ENCODE data around the gene NUBPL. TPM values are rescaled to one million over a fixed set of nuclear protein-coding genes. Genes with fewer than 3 reads are reported as not detected.
"Not testable (repeated sequence)": the region's sequence is repeated elsewhere in the genome, so short reads cannot be mapped to it uniquely, and the experiment has no call there.

Gene NUBPL
- total and polyA plus RNA-seq, 5 donors, result 9.6 to 23.9 (median 20.9) TPM

DNA sequence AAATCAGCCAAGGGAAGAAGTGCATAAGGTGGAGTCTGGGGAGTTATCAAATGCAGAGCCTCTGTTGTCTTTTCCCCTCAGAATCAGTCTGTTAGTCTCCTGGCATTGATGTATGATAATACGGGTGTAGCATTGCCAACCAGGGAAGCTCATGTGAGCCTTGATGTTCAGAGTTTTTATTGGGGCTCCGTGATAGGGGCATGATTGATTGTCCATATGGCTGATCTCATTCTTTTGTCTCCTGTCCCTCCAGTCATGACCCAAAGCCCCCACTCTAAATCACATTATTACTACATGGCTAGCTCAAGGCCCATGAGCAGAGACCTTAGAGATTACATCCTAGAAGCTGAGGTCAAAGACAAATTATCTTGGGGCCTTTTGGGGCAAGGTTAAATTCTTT is 140.9 kb downstream of the NUBPL start:
- Histone ChIP-seq H3K4me3 (ENCODE audit: low read length) (no peak overlapping the region), H3K27ac (ENCODE audit: low read length) (no peak overlapping the region), H3K27me3 (ENCODE audit: control insufficient read depth, insufficient read depth) (no peaks in the 10 kb centered on the region), H3K4me1 (ENCODE audit: control insufficient read depth, insufficient read depth, low read length) (no peaks in the 10 kb centered on the region), H3K9me3 (ENCODE audit: control insufficient read depth, low read length) (no peaks in the 10 kb centered on the region)
- ATAC-seq, result no peak
- intact Hi-C loops (cut with DNase I), result no loop called here
- no peak for DNase-seq
- 75% methylated on average over 2 of the region's 2 CpGs for WGBS

DNA sequence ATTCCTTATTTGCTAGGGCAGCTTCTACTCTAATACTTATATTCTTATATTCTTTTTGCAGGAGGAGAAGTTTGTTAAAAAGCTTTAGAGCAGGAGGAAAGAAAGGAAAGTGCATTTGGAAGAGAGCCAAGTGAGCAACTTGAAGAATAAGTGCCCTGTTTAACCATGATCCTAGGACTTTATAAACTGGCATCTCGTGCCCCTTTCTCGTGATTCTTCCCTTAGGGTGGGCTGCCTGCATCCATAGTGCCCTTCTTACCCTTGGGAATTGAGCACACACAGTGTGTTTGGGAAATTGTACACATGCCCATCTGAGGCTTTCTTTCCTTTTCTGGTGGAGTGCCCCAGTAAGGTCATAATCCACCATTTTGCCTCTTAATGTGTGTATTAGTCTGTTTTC is 141.9 kb downstream of the NUBPL start:
- ATAC-seq, result no peak
- intact Hi-C loops (cut with DNase I), result no loop called here
- Histone ChIP-seq H3K4me1 (ENCODE audit: control insufficient read depth, insufficient read depth, low read length) (peaks cover 1% of the 10 kb centered on the region), H3K4me3 (ENCODE audit: low read length) (no peak overlapping the region), H3K9me3 (ENCODE audit: control insufficient read depth, low read length) (no peaks in the 10 kb centered on the region), H3K27ac (ENCODE audit: low read length) (no peak overlapping the region), H3K27me3 (ENCODE audit: control insufficient read depth, insufficient read depth) (no peaks in the 10 kb centered on the region)
- 82% methylated on average over 2 of the region's 2 CpGs for WGBS
- DNase-seq, result no peak

- H3K9me3 ChIP-seq (ENCODE audit: control insufficient read depth, low read length), result no peaks in the 10 kb centered on the region
- no peak for ATAC-seq
- no peak for DNase-seq
- intact Hi-C loops (cut with DNase I), result no loop called here
- WGBS, result 96% methylated on average over 14 of the region's 14 CpGs
- no peak overlapping the region for H3K27ac ChIP-seq (ENCODE audit: low read length)
- no peak overlapping the region for H3K4me3 ChIP-seq (ENCODE audit: low read length)
- H3K27me3 ChIP-seq (ENCODE audit: control insufficient read depth, insufficient read depth), result no peaks in the 10 kb centered on the region
- H3K4me1 ChIP-seq (ENCODE audit: control insufficient read depth, insufficient read depth, low read length), result peaks cover 1% of the 10 kb centered on the region
Observed at GRCh38 chr14:31705731-31706130, 144.5 kb downstream of the NUBPL start.

DNA sequence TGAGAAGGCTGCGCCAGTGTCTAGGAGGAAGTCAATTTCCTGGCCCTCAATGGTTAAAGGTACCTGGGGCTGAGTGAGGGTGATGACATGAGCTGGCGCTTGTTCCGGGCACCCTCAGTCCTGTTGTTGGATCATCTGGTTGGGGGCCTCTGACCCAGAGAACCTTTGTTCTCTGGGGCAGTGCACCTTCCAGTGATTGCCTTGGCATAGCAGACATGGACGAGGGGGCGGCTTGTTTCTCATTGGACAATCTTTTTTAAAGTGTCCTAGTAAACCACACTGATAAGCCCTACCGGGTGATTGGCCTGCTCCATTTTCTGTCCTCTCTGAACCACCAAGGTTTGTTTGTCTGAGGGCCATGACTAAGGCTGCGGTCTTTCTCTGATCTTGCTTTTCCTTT is 147.5 kb downstream of the NUBPL start:
- intact Hi-C loops (cut with DNase I); H3K4me3 ChIP-seq (ENCODE audit: low read length); H3K27ac ChIP-seq (ENCODE audit: low read length); DNase-seq; H3K9me3 ChIP-seq (ENCODE audit: control insufficient read depth, low read length); H3K4me1 ChIP-seq (ENCODE audit: control insufficient read depth, insufficient read depth, low read length); H3K27me3 ChIP-seq (ENCODE audit: control insufficient read depth, insufficient read depth); ATAC-seq: not testable (repeated sequence)
- 94% methylated on average over 7 of the region's 7 CpGs for WGBS

GRCh38 chr14:31712244-31713127 is 151.3 kb downstream of the NUBPL start:
- 88% methylated on average over 18 of the region's 18 CpGs for WGBS
- no peak for ATAC-seq
- intact Hi-C loops (cut with DNase I), result no loop called here
- Histone ChIP-seq H3K9me3 (ENCODE audit: control insufficient read depth, low read length) (no peaks in the 10 kb centered on the region), H3K27me3 (ENCODE audit: control insufficient read depth, insufficient read depth) (no peaks in the 10 kb centered on the region), H3K4me3 (ENCODE audit: low read length) (no peak overlapping the region), H3K27ac (ENCODE audit: low read length) (no peak overlapping the region), H3K4me1 (ENCODE audit: control insufficient read depth, insufficient read depth, low read length) (peaks cover under 1% of the 10 kb centered on the region)
- DNase-seq, result no peak

DNA sequence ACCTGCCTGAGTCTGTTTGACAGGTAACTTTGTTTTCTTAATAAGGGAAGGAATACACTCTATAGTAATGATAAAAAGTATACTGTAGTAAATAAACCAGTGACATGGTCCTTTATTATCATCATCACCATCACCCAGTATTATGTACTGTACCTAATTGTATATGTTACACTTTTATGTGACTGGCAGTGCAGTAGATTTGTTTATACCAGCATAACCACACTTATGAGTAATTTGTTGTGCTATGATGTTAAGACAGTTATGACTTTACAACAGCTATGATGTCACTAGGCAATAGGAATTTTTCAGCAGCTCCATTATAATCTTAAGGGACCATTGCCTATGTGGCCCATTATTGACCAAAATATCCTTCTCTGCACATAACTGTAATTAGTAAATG is 155.0 kb downstream of the NUBPL start:
- Histone ChIP-seq H3K27me3 (ENCODE audit: control insufficient read depth, insufficient read depth) (no peaks in the 10 kb centered on the region), H3K4me3 (ENCODE audit: low read length) (no peak overlapping the region), H3K4me1 (ENCODE audit: control insufficient read depth, insufficient read depth, low read length) (no peaks in the 10 kb centered on the region), H3K27ac (ENCODE audit: low read length) (no peak overlapping the region), H3K9me3 (ENCODE audit: control insufficient read depth, low read length) (no peaks in the 10 kb centered on the region)
- no peak for DNase-seq
- intact Hi-C loops (cut with DNase I), result no loop called here
- ATAC-seq, result no peak

DNA sequence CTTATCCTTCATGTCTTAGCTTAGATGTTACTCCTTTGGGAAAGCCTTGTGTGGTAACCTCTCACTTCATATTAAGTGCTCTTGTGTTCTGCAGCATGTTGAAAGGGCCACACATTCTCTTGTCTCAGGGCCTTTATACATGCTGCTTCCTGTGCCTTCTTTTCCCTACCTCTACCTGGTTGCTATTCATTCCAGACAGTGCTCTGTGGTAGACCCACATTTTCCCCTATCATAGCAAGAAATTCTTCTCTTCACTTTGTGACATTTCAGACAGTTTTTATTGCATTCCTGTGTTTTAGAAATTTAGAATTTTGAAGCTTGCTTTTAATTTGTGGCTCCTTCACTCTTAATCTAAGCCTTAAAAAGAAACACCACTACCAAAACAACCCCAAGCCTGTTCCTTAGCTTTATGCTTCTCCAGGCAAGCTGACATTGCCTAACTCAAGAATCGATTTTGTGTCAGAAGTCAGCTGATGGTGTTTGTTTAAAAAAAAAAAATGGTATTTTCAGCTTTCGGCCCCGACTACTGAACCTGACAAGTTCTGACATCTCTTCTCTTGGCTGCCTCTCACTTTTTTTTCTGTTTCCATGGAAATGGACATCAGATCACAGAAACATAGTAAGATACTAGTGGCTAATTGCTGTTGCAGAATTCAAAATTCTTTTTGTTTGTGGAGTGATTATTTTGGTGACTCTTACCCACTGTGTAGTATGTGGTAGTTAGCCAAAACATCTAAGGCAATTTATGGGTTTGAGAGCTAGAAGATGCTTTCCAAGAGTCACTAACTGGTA is 156.3 kb downstream of the NUBPL start:
- H3K4me1 ChIP-seq (ENCODE audit: control insufficient read depth, insufficient read depth, low read length), result no peaks in the 10 kb centered on the region
- no peaks in the 10 kb centered on the region for H3K27me3 ChIP-seq (ENCODE audit: control insufficient read depth, insufficient read depth)
- no peak overlapping the region for H3K4me3 ChIP-seq (ENCODE audit: low read length)
- ATAC-seq, result no peak
- DNase-seq, result no peak
- peak overlapping the region; percentile 50 for H3K27ac ChIP-seq (ENCODE audit: low read length)
- intact Hi-C loops (cut with DNase I), result no loop called here
- 37% methylated on average over 3 of the region's 3 CpGs for WGBS
- no peaks in the 10 kb centered on the region for H3K9me3 ChIP-seq (ENCODE audit: control insufficient read depth, low read length)

DNA sequence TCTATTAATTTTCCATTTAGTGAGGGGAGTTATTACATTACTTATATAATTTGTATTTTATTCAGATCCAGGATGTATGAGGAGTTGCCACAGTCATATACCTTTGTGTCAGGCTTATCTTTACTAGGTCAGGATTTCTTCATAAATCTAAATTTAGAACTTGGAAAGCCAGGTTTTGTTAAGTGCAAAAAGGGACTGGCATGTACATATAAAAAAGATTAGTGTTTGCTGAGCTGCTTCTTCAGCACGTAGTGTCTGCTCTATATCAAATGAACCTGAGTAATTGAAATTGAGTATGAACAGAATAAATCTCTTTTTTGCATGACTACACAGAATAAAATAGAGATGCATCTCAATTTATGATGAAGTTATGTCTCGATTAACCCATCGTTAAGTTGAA is 157.4 kb downstream of the NUBPL start:
- H3K4me3 ChIP-seq (ENCODE audit: low read length), result no peak overlapping the region
- H3K4me1 ChIP-seq (ENCODE audit: control insufficient read depth, insufficient read depth, low read length), result no peaks in the 10 kb centered on the region
- ATAC-seq, result peak in 1 of 2 donors; percentile 19
- H3K27me3 ChIP-seq (ENCODE audit: control insufficient read depth, insufficient read depth), result no peaks in the 10 kb centered on the region
- 82% methylated on average over 3 of the region's 3 CpGs for WGBS
- no peaks in the 10 kb centered on the region for H3K9me3 ChIP-seq (ENCODE audit: control insufficient read depth, low read length)
- no peak for DNase-seq
- intact Hi-C loops (cut with DNase I), result no loop called here
- no peak overlapping the region for H3K27ac ChIP-seq (ENCODE audit: low read length)

- Histone ChIP-seq H3K4me3 (ENCODE audit: low read length) (no peak overlapping the region), H3K27me3 (ENCODE audit: control insufficient read depth, insufficient read depth) (no peaks in the 10 kb centered on the region), H3K4me1 (ENCODE audit: control insufficient read depth, insufficient read depth, low read length) (no peaks in the 10 kb centered on the region), H3K9me3 (ENCODE audit: control insufficient read depth, low read length) (no peaks in the 10 kb centered on the region), H3K27ac (ENCODE audit: low read length) (peak overlapping the region; percentile 75)
- ATAC-seq (no peak), DNase-seq (no peak)
- intact Hi-C loops (cut with DNase I), result no loop called here
- WGBS, result 77% methylated on average over 5 of the region's 5 CpGs
Observed at GRCh38 chr14:31718985-31719384, 157.8 kb downstream of the NUBPL start.

DNA sequence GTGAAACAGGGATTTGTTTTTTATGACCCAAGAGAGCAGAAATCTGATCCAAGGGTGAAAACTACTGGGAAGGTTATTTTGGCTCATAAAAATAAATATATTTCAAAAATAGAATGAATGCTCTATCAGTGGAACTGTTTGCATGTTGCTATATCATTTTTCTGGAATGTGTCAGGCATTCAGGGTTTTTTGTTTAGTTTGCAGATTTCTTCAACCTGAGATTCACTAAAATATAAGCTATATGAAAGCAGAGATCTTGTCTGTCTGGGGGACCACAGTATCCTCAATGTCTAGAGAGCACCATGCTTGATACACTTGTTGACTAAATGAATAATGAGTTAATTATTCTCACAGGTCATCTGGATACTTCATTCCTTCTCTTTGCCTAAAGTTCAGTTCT is 165.1 kb downstream of the NUBPL start:
- no peak overlapping the region for H3K4me3 ChIP-seq (ENCODE audit: low read length)
- intact Hi-C loops (cut with DNase I), result no loop called here
- DNase-seq (no peak), ATAC-seq (no peak)
- no peaks in the 10 kb centered on the region for H3K9me3 ChIP-seq (ENCODE audit: control insufficient read depth, low read length)
- no peaks in the 10 kb centered on the region for H3K4me1 ChIP-seq (ENCODE audit: control insufficient read depth, insufficient read depth, low read length)
- H3K27ac ChIP-seq (ENCODE audit: low read length), result no peak overlapping the region
- no peaks in the 10 kb centered on the region for H3K27me3 ChIP-seq (ENCODE audit: control insufficient read depth, insufficient read depth)

DNA sequence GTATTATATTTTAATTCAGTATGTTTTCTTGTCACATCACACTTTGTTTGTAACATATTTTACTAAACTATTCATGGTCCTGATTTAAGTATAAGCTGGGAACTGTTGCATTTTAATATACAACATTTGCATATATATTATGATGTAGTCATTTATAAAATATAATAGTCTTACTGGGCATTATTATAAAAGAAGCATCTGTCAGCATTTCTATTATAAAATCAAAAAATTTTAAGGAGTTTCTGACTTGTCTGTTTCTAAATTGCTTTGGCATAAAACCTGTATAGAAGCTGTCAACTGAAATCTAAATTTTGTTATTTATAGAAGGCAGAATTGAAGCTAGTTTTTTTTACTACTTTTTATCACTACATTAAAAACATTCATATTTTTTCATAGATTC is 166.6 kb downstream of the NUBPL start:
- Histone ChIP-seq H3K27ac (ENCODE audit: low read length) (no peak overlapping the region), H3K9me3 (ENCODE audit: control insufficient read depth, low read length) (no peaks in the 10 kb centered on the region), H3K4me1 (ENCODE audit: control insufficient read depth, insufficient read depth, low read length) (no peaks in the 10 kb centered on the region), H3K27me3 (ENCODE audit: control insufficient read depth, insufficient read depth) (no peaks in the 10 kb centered on the region), H3K4me3 (ENCODE audit: low read length) (no peak overlapping the region)
- ATAC-seq (no peak), DNase-seq (no peak)
- intact Hi-C loops (cut with DNase I), result no loop called here
